NAMALWA (cell line): ENCODE data around the gene CLEC16A.
"Not testable (repeated sequence)": the region's sequence is repeated elsewhere in the genome, so short reads cannot be mapped to it uniquely, and the experiment has no call there.

Experiments
- DNase-seq: peaks from one replicate; pipeline ENCODE4 v3.0.0-alpha.2; 2015; ENCODE audit warnings: low spot score

CLEC16A gene

DNA sequence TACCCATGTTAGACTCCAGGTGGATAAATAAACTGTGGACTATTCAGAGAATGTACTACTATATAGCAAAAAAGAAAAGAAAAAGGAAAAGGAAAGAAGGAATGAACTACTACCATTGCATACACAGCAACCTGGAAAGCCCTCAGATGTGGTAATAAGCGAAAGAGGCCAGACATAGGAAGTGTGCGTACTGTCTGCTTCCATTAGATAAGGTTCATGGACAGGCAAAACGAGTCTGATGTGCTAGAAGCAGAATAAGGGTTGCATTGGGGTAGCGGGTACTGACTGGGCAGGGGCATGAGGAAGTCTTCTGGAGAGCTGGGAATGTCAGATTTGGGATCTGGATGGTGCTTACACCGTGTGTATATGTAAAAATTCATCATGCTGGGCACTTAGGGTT, 21.8 kb downstream of the CLEC16A start:
- DNase-seq = no peak

GRCh38 chr16:10966559-10966958, 22.2 kb downstream of the CLEC16A start:
- not testable (repeated sequence) for DNase-seq

DNA sequence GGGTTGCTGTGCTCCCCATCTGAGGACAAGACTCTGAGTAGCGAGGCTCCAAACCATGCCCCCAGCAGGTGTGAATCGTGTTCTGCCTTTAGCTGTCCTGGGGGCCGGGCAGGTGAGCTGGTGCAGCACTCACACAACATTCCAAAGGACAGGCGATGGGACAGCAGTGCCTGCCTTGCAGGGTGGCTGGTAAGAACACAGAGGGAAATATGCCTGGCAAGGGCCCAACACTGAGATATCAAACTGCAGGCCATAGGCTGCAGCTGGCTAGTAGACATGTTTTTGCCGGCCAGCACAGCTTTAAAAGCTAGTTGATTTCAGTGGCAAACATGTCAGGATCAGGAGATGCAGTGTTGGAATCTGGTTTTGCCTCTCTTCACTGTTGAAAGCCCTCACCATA, 23.6 kb downstream of the CLEC16A start:
- no peak for DNase-seq

- DNase-seq = no peak
Measured at GRCh38 chr16:10968498-10968897, 24.1 kb downstream of the CLEC16A start.

DNA sequence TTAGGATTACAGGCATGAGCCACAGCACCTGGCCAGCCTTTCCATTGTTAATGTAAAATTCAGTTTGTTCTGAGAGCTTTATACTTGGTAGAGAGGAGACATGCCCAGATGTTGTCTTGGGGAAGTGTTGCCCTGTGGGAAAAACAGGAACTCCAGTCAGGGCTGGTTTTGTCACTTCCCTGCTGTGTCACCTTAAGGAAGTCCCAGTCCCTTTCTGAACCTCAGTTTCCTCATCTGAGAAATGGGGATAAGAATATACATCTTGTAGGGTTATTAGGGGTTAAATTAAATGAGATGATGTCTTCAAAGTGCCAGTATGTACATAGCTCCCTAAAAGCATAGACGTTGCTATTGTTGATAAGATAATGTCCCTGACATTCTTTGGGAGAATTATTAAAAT, 25.3 kb downstream of the CLEC16A start:
- no peak for DNase-seq

DNA sequence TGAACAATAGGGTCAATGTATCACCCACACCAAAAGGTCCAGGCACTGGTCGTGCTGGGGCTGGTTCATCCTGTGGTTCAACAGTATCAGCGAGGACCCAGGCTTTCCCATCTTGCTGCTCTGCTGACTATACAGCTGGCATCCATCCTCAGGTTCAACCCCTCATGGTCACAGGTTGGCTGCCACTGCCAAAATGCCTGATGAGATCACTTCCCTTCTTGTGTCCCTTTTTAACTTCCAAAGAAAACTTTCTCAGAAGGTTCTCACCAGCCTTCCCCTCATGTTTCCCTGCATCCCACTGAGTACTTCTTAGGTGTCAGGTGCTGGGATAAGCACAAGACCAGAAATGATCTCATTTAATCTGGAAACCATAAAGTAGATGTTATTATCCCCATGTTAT, 25.7 kb downstream of the CLEC16A start:
- DNase-seq = no peak

DNA sequence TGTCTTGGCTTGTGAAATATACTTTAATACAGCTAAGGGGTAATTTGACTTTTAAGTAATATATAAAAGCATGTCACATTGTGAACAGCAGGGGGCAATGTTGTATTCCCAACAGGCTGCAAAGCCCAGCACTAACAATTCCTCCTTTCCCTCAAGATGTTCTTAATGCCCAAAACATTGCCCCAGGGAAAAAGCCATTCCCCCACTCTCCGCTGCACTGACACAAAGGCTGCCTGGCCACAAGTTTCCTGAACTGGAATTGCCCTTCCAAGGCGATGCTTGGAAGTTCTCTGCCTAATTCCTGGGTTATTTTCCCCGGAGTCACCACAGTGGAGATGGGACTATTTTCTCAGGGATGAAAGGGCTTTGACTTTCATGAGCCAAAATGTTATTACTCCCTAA, 27.2 kb downstream of the CLEC16A start:
- DNase-seq = peak; percentile 60

- DNase-seq = no peak
Measured at GRCh38 chr16:10972108-10972818, 27.9 kb downstream of the CLEC16A start.

DNA sequence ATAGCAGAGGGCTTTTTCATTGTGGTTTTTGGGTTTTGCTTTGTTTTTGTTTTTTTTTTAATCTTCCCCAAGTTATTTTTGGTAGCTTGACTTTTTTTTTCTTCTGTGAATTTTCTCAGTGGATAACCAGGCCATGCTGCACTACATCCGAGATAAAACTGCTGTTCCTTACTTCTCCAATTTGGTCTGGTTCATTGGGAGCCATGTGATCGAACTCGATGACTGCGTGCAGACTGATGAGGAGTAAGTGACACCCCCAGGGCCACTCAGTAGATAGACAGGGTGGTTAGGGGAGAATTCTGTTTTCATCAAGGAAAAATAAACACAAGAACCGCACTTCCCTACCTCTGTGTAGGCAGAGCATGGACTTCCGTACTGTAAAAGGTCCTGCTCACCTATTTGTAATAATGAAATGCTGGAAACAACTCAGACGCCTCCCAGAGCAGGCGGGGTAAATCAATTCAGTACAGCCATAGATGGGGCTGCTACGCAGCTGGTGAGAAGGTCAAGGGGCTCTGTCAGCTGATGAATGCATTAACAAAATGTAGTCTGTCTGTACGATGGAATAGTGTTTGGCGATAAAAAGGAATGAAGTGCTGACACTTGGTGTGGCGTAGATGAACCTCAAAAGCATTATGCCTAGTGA, 28.6 kb downstream of the CLEC16A start:
- no peak for DNase-seq

- no peak for DNase-seq
Measured at GRCh38 chr16:10976634-10977033, 32.3 kb downstream of the CLEC16A start.

DNA sequence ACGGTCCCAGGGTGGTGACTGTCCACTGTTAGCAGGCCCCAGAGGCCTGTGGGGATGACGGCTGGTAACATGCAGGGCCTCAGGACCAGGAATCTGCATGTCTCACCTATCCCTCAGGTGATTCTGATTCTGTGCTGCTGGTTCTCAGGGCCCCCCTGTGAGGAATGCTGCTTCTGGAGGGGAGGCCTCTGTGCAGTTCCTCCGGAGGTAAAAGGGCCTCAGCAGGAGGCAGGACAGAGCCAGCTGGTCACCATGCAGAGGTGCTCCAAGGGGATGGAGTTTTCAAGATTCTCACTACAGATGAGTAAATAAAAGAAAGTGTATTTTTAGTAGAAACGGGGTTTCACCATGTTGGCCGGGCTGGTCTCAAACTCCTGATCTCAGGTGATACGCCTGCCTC, 33.8 kb downstream of the CLEC16A start:
- no peak for DNase-seq

DNA sequence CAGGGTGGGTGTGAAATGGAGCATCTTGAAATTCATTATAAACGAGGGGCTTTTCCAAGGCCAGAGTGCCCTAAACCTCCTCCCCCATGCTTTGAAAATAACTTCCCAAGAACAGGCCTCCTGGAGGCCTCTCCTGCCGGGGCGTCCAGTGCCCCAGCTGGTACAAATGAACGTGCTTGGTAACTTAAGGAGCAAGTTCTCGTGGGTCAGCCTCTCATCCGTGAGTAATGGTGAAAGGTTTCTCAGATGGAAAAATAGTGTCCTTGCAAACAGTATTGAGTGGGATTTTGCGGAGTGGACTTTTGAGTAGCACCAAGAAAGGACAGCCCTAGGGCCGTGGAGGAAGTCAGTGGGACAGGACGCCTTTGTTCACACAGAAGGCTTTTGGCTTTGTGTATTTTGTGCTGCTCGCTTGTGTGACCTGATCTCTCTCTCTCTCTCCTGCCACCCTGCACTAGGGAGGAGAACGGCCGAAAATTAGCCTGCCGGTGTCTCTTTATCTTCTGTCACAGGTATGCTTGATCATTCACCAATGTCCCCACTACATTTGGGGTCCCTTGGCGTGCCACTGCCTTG, 34.6 kb downstream of the CLEC16A start:
- DNase-seq = no peak

GRCh38 chr16:10979717-10980601, 35.6 kb downstream of the CLEC16A start:
- DNase-seq = no peak

GRCh38 chr16:10980813-10981212, 36.4 kb downstream of the CLEC16A start:
- DNase-seq = no peak

GRCh38 chr16:10981697-10982216, 37.4 kb downstream of the CLEC16A start:
- DNase-seq = peak; percentile 93

DNA sequence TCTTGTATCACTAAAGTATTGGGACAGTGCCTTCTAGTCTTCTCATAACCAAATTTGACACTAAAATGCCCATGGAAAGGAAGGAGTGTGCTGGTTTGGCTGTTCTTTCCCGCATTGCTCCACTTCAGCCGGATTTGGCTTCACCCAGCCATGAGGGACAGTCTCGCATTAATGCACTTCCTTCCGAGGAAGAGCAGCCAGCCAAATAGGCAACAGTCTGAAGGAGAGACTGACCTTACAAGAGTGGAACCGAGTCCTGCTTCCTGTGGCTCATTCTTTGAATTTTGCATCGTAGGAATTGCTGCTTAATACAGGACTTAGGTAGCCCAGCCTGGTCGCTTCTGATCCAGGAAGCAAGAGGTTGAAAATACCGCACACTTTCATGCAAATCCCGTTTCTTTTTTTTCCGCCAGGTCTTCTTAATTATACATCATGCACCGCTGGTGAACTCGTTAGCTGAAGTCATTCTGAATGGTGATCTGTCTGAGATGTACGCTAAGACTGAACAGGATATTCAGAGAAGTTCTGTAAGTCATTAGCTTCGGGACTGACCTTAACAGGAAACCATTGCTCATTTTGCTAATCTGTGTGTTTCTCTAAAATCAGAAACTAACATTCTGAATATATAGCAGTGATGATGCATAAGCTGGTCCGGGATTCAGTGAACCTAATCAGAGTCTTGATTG, 38.2 kb downstream of the CLEC16A start:
- DNase-seq = peak; percentile 55

GRCh38 chr16:10983159-10983558, 38.8 kb downstream of the CLEC16A start:
- DNase-seq = peak; percentile 22

- no peak for DNase-seq
Measured at GRCh38 chr16:10984509-10984908, 40.1 kb downstream of the CLEC16A start.

GRCh38 chr16:10987361-10988163, 43.2 kb downstream of the CLEC16A start:
- no peak for DNase-seq

DNA sequence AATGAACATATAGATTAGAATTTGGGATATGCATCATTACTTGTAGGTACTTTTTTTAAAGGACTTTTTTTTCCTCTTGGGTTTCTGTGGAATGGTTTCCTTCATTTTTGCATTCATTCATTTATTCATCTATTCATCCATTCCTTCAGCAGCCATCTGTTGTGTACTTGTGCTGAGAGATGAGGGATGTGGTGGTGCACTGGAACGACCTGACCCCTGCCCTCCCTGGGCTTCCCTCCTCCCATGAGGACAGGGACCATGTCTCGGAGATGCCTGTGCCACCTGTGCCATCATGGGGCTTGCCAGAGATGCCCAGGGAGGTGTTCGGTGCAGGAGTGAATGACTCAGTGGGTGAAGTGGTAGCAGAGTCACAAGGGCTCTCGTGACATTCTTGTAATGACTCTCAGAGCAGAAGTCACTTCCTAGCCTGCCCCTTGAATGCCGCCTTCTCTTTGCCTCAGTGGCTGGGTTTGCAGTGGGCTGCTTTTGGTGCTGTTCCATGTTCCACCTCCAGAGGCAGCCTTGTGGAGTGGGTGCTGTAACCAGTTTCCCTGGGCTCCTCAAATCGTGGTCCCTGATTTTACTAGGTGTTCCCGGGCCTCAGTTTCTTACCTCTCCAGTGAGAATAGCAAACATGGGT, 43.9 kb downstream of the CLEC16A start:
- peak; percentile 35 for DNase-seq
